ENCODE results near the gene HTT. TPM values are rescaled to one million over a fixed set of nuclear protein-coding genes. Genes with fewer than 3 reads are reported as not detected.

The HTT gene
- total and polyA plus RNA-seq, 2 of the 13 experiments (the other 11 are each of a cell fraction or from before 2014, with no cell fraction given) = 17.5 to 19.5 TPM

DNA sequence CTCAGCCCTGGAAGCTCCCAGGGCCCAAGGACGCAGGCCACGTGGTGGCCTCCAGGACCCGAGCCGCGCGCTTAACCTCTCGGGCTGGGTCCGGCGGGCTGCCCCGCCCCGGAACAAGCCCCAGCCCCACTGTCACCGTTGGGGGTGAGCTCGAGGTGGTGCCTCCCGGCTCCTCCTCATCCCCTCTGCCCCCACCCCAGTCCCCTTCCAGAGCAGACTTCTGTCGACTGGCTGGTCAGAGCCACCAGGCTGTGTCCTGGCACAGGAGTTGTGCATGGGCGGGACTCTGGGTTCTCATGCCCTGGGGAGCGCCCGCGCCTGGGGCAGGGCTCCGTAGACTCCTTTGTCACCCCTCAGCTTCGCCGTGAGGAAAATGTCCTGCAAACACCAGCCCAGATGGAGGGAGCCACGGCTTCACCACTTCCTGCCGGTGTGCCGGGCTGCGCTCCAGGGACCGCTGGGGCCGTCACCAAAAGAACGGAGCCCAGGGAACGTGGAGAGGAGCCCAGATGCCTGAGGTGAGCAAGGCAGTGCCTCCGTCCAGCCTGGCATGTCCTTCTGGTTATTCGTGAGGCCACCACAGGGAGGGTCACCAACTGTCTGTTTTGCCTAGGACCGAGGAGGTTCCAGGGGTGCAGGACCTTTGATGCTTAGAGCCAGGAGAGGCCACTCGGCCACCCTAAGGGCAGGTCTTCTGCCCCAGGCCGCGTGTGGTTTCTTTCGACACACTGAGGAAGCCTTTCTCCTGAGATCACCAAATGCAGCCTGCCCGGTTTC lies 211.3 kb downstream of the HTT start (continued):
- TF ChIP-seq, protein P1, sequence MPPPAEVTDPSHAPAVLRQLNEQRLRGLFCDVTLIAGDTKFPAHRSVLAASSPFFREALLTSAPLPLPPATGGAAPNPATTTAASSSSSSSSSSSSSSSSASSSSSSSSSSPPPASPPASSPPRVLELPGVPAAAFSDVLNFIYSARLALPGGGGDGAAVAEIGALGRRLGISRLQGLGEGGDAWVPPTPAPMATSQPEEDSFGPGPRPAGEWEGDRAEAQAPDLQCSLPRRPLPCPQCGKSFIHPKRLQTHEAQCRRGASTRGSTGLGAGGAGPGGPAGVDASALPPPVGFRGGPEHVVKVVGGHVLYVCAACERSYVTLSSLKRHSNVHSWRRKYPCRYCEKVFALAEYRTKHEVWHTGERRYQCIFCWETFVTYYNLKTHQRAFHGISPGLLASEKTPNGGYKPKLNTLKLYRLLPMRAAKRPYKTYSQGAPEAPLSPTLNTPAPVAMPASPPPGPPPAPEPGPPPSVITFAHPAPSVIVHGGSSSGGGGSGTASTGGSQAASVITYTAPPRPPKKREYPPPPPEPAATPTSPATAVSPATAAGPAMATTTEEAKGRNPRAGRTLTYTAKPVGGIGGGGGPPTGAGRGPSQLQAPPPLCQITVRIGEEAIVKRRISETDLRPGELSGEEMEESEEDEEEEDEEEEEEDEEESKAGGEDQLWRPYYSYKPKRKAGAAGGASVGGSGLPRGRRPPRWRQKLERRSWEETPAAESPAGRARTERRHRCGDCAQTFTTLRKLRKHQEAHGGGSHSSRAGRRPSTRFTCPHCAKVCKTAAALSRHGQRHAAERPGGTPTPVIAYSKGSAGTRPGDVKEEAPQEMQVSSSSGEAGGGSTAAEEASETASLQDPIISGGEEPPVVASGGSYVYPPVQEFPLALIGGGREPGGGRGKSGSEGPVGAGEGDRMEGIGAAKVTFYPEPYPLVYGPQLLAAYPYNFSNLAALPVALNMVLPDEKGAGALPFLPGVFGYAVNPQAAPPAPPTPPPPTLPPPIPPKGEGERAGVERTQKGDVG (CRISPR knock-in tag; IDR thresholded peaks at IDR 0.05; ENCODE audit: borderline replicate concordance) = no peak
- TF ChIP-seq, protein P2, sequence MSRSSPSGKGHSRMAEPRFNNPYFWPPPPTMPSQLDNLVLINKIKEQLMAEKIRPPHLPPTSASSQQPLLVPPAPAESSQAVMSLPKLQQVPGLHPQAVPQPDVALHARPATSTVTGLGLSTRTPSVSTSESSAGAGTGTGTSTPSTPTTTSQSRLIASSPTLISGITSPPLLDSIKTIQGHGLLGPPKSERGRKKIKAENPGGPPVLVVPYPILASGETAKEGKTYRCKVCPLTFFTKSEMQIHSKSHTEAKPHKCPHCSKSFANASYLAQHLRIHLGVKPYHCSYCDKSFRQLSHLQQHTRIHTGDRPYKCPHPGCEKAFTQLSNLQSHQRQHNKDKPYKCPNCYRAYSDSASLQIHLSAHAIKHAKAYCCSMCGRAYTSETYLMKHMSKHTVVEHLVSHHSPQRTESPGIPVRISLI (CRISPR knock-in tag; IDR thresholded peaks at IDR 0.05; ENCODE audit: borderline replicate concordance) = no peak
- TF ChIP-seq ATF7 (IDR thresholded peaks at IDR 0.05) (no peak), ATF7 (CRISPR knock-in tag; IDR thresholded peaks at IDR 0.05) (peak; percentile 29; the same call in 1 of the 2 replicates), RFXANK (CRISPR knock-in tag; IDR thresholded peaks at IDR 0.05) (0 out of 2 replicates have a peak, but pooled peaks have one; percentile 53), IRF2 (CRISPR knock-in tag; IDR thresholded peaks at IDR 0.05) (peak; percentile 60; the same call in 1 of the 2 replicates), ZNF883 (CRISPR knock-in tag; IDR thresholded peaks at IDR 0.05; ENCODE audit: not compliant biosample characterization) (peak; percentile 74), KLF16 (CRISPR knock-in tag; IDR thresholded peaks at IDR 0.05) (peak in 1 of 2 experiments; percentile 52; a peak in 1 of 4 replicates), ELF3 (CRISPR knock-in tag; IDR thresholded peaks at IDR 0.05) (peak; percentile 52; the same call in 1 of the 2 replicates), ZNF34 (CRISPR knock-in tag; IDR thresholded peaks at IDR 0.05; ENCODE audit: borderline replicate concordance) (0 out of 2 replicates have a peak, but pooled peaks have one; percentile 73), MEIS1 (CRISPR knock-in tag; IDR thresholded peaks at IDR 0.05; ENCODE audit: borderline replicate concordance) (peak; percentile 79), ZNF264 (CRISPR knock-in tag; IDR thresholded peaks at IDR 0.05) (no peak), ZNF766 (CRISPR knock-in tag; IDR thresholded peaks at IDR 0.05; ENCODE audit: borderline replicate concordance) (no peak)
- TF ChIP-seq, protein P3, sequence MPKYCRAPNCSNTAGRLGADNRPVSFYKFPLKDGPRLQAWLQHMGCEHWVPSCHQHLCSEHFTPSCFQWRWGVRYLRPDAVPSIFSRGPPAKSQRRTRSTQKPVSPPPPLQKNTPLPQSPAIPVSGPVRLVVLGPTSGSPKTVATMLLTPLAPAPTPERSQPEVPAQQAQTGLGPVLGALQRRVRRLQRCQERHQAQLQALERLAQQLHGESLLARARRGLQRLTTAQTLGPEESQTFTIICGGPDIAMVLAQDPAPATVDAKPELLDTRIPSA (CRISPR knock-in tag; IDR thresholded peaks at IDR 0.05; ENCODE audit: borderline replicate concordance) = no peak
- TF ChIP-seq, protein P4, sequence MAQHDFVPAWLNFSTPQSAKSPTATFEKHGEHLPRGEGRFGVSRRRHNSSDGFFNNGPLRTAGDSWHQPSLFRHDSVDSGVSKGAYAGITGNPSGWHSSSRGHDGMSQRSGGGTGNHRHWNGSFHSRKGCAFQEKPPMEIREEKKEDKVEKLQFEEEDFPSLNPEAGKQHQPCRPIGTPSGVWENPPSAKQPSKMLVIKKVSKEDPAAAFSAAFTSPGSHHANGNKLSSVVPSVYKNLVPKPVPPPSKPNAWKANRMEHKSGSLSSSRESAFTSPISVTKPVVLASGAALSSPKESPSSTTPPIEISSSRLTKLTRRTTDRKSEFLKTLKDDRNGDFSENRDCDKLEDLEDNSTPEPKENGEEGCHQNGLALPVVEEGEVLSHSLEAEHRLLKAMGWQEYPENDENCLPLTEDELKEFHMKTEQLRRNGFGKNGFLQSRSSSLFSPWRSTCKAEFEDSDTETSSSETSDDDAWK (CRISPR knock-in tag; IDR thresholded peaks at IDR 0.05) = no peak

All from HepG2 (cell line).